OCI-LY1 (cell line): ENCODE data around the gene MTX1.
A peak's percentile ranks its signal among the peaks of the same experiment; 100 is the strongest.

Source experiments
- H2AFZ ChIP-seq: fragments of 200-600 bp; sonication (generic), shearing (Covaris generic); 2 replicates; pipeline ENCODE4 v1.6.0; 2014; ENCODE audit warnings: antibody characterized with exemption, mild to moderate bottlenecking, low read length
- H3F3A ChIP-seq: fragments of 200-600 bp; sonication (generic), shearing (Covaris generic); 2 replicates; pipeline ENCODE4 v1.6.0; 2014; ENCODE audit warnings: mild to moderate bottlenecking, antibody characterized with exemption, low read length, moderate library complexity; ENCODE audit not compliant: insufficient read depth
- H3K27ac ChIP-seq: fragments of 200-600 bp; sonication (generic); 2 replicates; pipeline ENCODE4 v1.5.1; 2014; ENCODE audit warnings: low read length, mixed run types, mild to moderate bottlenecking, low read depth; ENCODE audit not compliant: poor library complexity, severe bottlenecking
- H3K27me3 ChIP-seq: fragments of 200-600 bp; sonication (generic); 2 replicates; pipeline ENCODE4 v1.6.0; 2014; ENCODE audit warnings: antibody characterized with exemption, mild to moderate bottlenecking, low read length, moderate library complexity; ENCODE audit not compliant: insufficient read depth
- H3K36me3 ChIP-seq: fragments of 200-600 bp; sonication (generic); 2 replicates; pipeline ENCODE4 v1.6.1; 2014; ENCODE audit warnings: mild to moderate bottlenecking, antibody characterized with exemption, low read length, moderate library complexity, mixed read lengths; ENCODE audit not compliant: insufficient read depth
- H3K4me1 ChIP-seq: fragments of 200-600 bp; sonication (generic); 2 replicates; pipeline ENCODE4 v1.5.1; 2014; ENCODE audit warnings: mild to moderate bottlenecking, low read length, moderate library complexity; ENCODE audit not compliant: insufficient read depth, severe bottlenecking
- H3K4me2 ChIP-seq: fragments of 200-600 bp; sonication (generic), shearing (Covaris generic); 2 replicates; pipeline ENCODE4 v1.6.1; 2014; ENCODE audit warnings: low read length
- H3K4me3 ChIP-seq: fragments of 200-600 bp; sonication (generic); 2 replicates; pipeline ENCODE4 v1.5.1; 2014; ENCODE audit warnings: low read length, low read depth, mild to moderate bottlenecking, mixed read lengths; ENCODE audit not compliant: poor library complexity, severe bottlenecking
- H3K79me2 ChIP-seq: fragments of 200-600 bp; shearing (Covaris generic); 2 replicates; pipeline ENCODE4 v1.6.1; 2016; ENCODE audit warnings: mixed run types, low read length, mixed read lengths; ENCODE audit not compliant: insufficient read depth
- H3K9ac ChIP-seq: fragments of 200-600 bp; sonication (generic), shearing (Covaris generic); 2 replicates; pipeline ENCODE4 v1.6.1; 2014; ENCODE audit warnings: mild to moderate bottlenecking, low read length, mixed read lengths
- H3K9me2 ChIP-seq: fragments of 200-600 bp; sonication (generic), shearing (Covaris generic); 2 replicates; pipeline ENCODE4 v1.6.1; 2014; ENCODE audit warnings: low read depth, mild to moderate bottlenecking, low read length, mixed read lengths
- H3K9me3 ChIP-seq: fragments of 200-600 bp; shearing (Covaris generic); 2 replicates; pipeline ENCODE4 v1.6.1; 2014; ENCODE audit warnings: low read length, mixed read lengths
- H4K20me1 ChIP-seq: fragments of 200-600 bp; sonication (generic), shearing (Covaris generic); 2 replicates; pipeline ENCODE4 v1.6.0; 2016; ENCODE audit warnings: mild to moderate bottlenecking, low read length; ENCODE audit not compliant: insufficient read depth
- EZH2 ChIP-seq: fragments of 200-600 bp; sonication (generic), shearing (Covaris generic); IDR thresholded peaks from 2 replicates; pipeline ENCODE4 v1.8.0; 2017; ENCODE audit warnings: borderline replicate concordance, mixed run types, mild to moderate bottlenecking, antibody characterized with exemption, low read length, moderate library complexity, mixed read lengths
- TF ChIP-seq, protein P1 (sequence below): fragments of 200-600 bp; sonication (generic), shearing (Covaris generic); IDR thresholded peaks from 2 replicates; pipeline ENCODE4 v1.5.1; 2017; ENCODE audit warnings: mild to moderate bottlenecking, antibody characterized with exemption, low read length, moderate library complexity, mixed read lengths

Gene MTX1

GRCh38 chr1:155195201-155196102 is 13.0 kb upstream of the MTX1 start:
- H3K27ac ChIP-seq = no peak overlapping the region
- no peaks in the 10 kb centered on the region for H3K27me3 ChIP-seq
- no peaks in the 10 kb centered on the region for H3F3A ChIP-seq
- no peaks in the 10 kb centered on the region for H3K9me2 ChIP-seq
- peak overlapping the region; percentile 64 for H3K4me3 ChIP-seq
- H3K9ac ChIP-seq = no peak overlapping the region
- H3K36me3 ChIP-seq = no peaks in the 10 kb centered on the region
- H2AFZ ChIP-seq = no peak overlapping the region
- peaks cover 21% of the 10 kb centered on the region for H3K4me1 ChIP-seq
- TF ChIP-seq EZH2 = no peak
- TF ChIP-seq, protein P1, sequence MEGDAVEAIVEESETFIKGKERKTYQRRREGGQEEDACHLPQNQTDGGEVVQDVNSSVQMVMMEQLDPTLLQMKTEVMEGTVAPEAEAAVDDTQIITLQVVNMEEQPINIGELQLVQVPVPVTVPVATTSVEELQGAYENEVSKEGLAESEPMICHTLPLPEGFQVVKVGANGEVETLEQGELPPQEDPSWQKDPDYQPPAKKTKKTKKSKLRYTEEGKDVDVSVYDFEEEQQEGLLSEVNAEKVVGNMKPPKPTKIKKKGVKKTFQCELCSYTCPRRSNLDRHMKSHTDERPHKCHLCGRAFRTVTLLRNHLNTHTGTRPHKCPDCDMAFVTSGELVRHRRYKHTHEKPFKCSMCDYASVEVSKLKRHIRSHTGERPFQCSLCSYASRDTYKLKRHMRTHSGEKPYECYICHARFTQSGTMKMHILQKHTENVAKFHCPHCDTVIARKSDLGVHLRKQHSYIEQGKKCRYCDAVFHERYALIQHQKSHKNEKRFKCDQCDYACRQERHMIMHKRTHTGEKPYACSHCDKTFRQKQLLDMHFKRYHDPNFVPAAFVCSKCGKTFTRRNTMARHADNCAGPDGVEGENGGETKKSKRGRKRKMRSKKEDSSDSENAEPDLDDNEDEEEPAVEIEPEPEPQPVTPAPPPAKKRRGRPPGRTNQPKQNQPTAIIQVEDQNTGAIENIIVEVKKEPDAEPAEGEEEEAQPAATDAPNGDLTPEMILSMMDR = no peak
- H3K9me3 ChIP-seq = no peaks in the 10 kb centered on the region
- H4K20me1 ChIP-seq = no peaks in the 10 kb centered on the region
- no peaks in the 10 kb centered on the region for H3K79me2 ChIP-seq
- no peak overlapping the region for H3K4me2 ChIP-seq

GRCh38 chr1:155196103-155196892 is 12.2 kb upstream of the MTX1 start:
- Histone ChIP-seq H3K36me3 (no peaks in the 10 kb centered on the region), H2AFZ (no peak overlapping the region), H3K9me3 (no peaks in the 10 kb centered on the region), H3K4me2 (no peak overlapping the region), H3K79me2 (no peaks in the 10 kb centered on the region), H3F3A (no peaks in the 10 kb centered on the region), H3K27me3 (no peaks in the 10 kb centered on the region; the same call in 1 of the 2 replicates), H3K4me1 (peaks cover 21% of the 10 kb centered on the region), H3K27ac (no peak overlapping the region), H3K4me3 (no peak overlapping the region), H4K20me1 (no peaks in the 10 kb centered on the region), H3K9me2 (no peaks in the 10 kb centered on the region), H3K9ac (no peak overlapping the region)
- TF ChIP-seq EZH2 = no peak
- TF ChIP-seq, protein P1 = no peak

- Histone ChIP-seq H3K4me2 (no peak overlapping the region), H3K9ac (no peak overlapping the region), H4K20me1 (no peaks in the 10 kb centered on the region), H3K27me3 (no peaks in the 10 kb centered on the region; the same call in 1 of the 2 replicates), H3K4me1 (peaks cover 21% of the 10 kb centered on the region), H3K36me3 (no peaks in the 10 kb centered on the region), H2AFZ (no peak overlapping the region), H3K9me3 (no peaks in the 10 kb centered on the region), H3K9me2 (no peaks in the 10 kb centered on the region), H3K4me3 (no peak overlapping the region), H3K27ac (no peak overlapping the region), H3F3A (no peaks in the 10 kb centered on the region), H3K79me2 (no peaks in the 10 kb centered on the region)
- no peak for TF ChIP-seq EZH2
Measured at GRCh38 chr1:155196893-155197638, 11.4 kb upstream of the MTX1 start.
